Neural progenitor cell (in vitro differentiated cells): ENCODE data around the gene FAF1. TPM values are rescaled to one million over a fixed set of nuclear protein-coding genes. Genes with fewer than 3 reads are reported as not detected.

ENCODE experiments used
- DNase-seq: peaks from one replicate; pipeline ENCODE4 v3.0.0-alpha.2; 2016; ENCODE audit warnings: low spot score
- H2AFZ ChIP-seq: fragments of 200-600 bp; sonication (generic); replicated peaks from 2 replicates; pipeline ENCODE4 v1.6.1; 2016; ENCODE audit warnings: antibody characterized with exemption
- H3F3A ChIP-seq: fragments of 200-600 bp; sonication (generic); 2 replicates; pipeline ENCODE4 v1.6.1; 2016; ENCODE audit warnings: antibody characterized with exemption, low read depth
- H3K27ac ChIP-seq: fragments of 200-600 bp; sonication (generic); 2 replicates; pipeline ENCODE4 v1.5.1; 2016; ENCODE audit warnings: mild to moderate bottlenecking
- H3K27me3 ChIP-seq: fragments of 200-600 bp; sonication (generic); 2 replicates; pipeline ENCODE4 v1.6.1; 2016; ENCODE audit warnings: mild to moderate bottlenecking, moderate library complexity
- H3K36me3 ChIP-seq: fragments of 200-600 bp; sonication (generic); 2 replicates; pipeline ENCODE4 v1.5.1; 2016
- H3K4me1 ChIP-seq: fragments of 200-600 bp; sonication (generic); 2 replicates; pipeline ENCODE4 v1.6.1; 2016; ENCODE audit warnings: mixed run types
- H3K4me2 ChIP-seq: fragments of 200-600 bp; sonication (generic); 2 replicates; pipeline ENCODE4 v1.6.1; 2016
- H3K4me3 ChIP-seq: fragments of 200-600 bp; sonication (generic); 2 replicates; pipeline ENCODE4 v1.5.1; 2016
- H3K79me2 ChIP-seq: fragments of 200-600 bp; sonication (generic); 2 replicates; pipeline ENCODE4 v1.6.1; 2016; ENCODE audit warnings: low read depth
- H3K9ac ChIP-seq: fragments of 200-600 bp; sonication (generic); 2 replicates; pipeline ENCODE4 v1.6.1; 2016
- H3K9me3 ChIP-seq: fragments of 200-600 bp; sonication (generic); 2 replicates; pipeline ENCODE4 v1.5.1; 2016; ENCODE audit warnings: low read depth
- H4K20me1 ChIP-seq: fragments of 200-600 bp; sonication (generic); 2 replicates; pipeline ENCODE4 v1.6.1; 2016; ENCODE audit warnings: low read depth
- H3K27ac Mint-ChIP-seq: 3 replicates; pipeline ENCODE4 v1.8.0; 2021; ENCODE audit warnings: mixed read lengths
- H3K27me3 Mint-ChIP-seq: 2 replicates; pipeline ENCODE4 v1.8.0; 2022; ENCODE audit warnings: low read depth, mild to moderate bottlenecking, inconsistent platforms, moderate library complexity, mixed read lengths; ENCODE audit not compliant: insufficient read depth
- H3K36me3 Mint-ChIP-seq: 3 replicates; pipeline ENCODE4 v1.8.0; 2021; ENCODE audit warnings: mixed read lengths
- H3K4me1 Mint-ChIP-seq: 3 replicates; pipeline ENCODE4 v1.8.0; 2021; ENCODE audit warnings: mixed read lengths
- H3K4me3 Mint-ChIP-seq: 3 replicates; pipeline ENCODE4 v1.8.0; 2021; ENCODE audit warnings: mild to moderate bottlenecking, moderate library complexity, mixed read lengths
- H3K9me3 Mint-ChIP-seq: 3 replicates; pipeline ENCODE4 v1.8.0; 2020; ENCODE audit warnings: mixed read lengths
- EZH2 ChIP-seq: fragments of 200-600 bp; sonication (generic); IDR thresholded peaks from 2 replicates; pipeline ENCODE4 v1.6.1; 2017; ENCODE audit warnings: antibody characterized with exemption, mild to moderate bottlenecking, moderate library complexity
- EZH2phosphoT487 ChIP-seq: fragments of 200-600 bp; sonication (generic); IDR thresholded peaks from 2 replicates; pipeline ENCODE4 v1.6.1; 2017; ENCODE audit warnings: antibody characterized with exemption
- total RNA-seq: library from RNA; depleted of rRNA; stranded (reverse); fragments of >200 nt; gene quantifications from 2 replicates; pipeline ENCODE4 v1.2.3, GENCODE V29; 2015; ENCODE audit warnings: low replicate concordance
- TF ChIP-seq, protein P1 (sequence below): fragments of 200-600 bp; sonication (generic); IDR thresholded peaks from 2 replicates; pipeline ENCODE4 v1.5.1; 2017; ENCODE audit warnings: antibody characterized with exemption, mild to moderate bottlenecking

The FAF1 gene
- total RNA-seq, 1 donor from 2014 or later: 103 TPM

DNA sequence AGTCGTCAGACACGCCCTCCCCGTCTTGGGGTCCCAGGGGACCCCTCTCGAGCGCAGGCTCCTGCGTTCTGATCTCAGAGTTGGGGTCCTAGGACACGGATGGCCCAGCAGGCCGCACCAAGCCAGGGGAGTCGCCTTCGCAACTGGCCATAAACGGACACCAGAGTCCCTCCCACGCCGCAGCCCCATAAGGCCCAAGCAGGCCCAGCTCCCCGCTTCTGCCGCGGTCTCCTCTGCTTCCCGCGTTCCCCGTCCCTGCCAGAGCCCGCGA is 537.5 kb downstream of the FAF1 start:
- Histone ChIP-seq H3K4me2 (peak overlapping the region; percentile 82), H3K27ac (no peak overlapping the region), H4K20me1 (peaks cover 86% of the 10 kb centered on the region), H3K4me1 (peaks cover 29% of the 10 kb centered on the region), H3K27me3 (peaks cover 100% of the 10 kb centered on the region), H3K4me3 (peak overlapping the region; percentile 49), H3K9ac (no peak overlapping the region), H3F3A (peaks cover 43% of the 10 kb centered on the region), H3K79me2 (no peaks in the 10 kb centered on the region), H3K9me3 (no peaks in the 10 kb centered on the region), H3K36me3 (no peaks in the 10 kb centered on the region), H2AFZ (peak overlapping the region; percentile 38)
- Mint-ChIP-seq H3K27me3 (peaks cover 86% of the 10 kb centered on the region), H3K4me1 (peaks cover 41% of the 10 kb centered on the region), H3K36me3 (peaks cover 2% of the 10 kb centered on the region), H3K4me3 (peak overlapping the region; percentile 89), H3K9me3 (peaks cover 2% of the 10 kb centered on the region), H3K27ac (no peak overlapping the region)
- DNase-seq: no peak
- TF ChIP-seq EZH2: no peak
- TF ChIP-seq EZH2phosphoT487: no peak
- TF ChIP-seq, protein P1, sequence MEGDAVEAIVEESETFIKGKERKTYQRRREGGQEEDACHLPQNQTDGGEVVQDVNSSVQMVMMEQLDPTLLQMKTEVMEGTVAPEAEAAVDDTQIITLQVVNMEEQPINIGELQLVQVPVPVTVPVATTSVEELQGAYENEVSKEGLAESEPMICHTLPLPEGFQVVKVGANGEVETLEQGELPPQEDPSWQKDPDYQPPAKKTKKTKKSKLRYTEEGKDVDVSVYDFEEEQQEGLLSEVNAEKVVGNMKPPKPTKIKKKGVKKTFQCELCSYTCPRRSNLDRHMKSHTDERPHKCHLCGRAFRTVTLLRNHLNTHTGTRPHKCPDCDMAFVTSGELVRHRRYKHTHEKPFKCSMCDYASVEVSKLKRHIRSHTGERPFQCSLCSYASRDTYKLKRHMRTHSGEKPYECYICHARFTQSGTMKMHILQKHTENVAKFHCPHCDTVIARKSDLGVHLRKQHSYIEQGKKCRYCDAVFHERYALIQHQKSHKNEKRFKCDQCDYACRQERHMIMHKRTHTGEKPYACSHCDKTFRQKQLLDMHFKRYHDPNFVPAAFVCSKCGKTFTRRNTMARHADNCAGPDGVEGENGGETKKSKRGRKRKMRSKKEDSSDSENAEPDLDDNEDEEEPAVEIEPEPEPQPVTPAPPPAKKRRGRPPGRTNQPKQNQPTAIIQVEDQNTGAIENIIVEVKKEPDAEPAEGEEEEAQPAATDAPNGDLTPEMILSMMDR: no peak

DNA sequence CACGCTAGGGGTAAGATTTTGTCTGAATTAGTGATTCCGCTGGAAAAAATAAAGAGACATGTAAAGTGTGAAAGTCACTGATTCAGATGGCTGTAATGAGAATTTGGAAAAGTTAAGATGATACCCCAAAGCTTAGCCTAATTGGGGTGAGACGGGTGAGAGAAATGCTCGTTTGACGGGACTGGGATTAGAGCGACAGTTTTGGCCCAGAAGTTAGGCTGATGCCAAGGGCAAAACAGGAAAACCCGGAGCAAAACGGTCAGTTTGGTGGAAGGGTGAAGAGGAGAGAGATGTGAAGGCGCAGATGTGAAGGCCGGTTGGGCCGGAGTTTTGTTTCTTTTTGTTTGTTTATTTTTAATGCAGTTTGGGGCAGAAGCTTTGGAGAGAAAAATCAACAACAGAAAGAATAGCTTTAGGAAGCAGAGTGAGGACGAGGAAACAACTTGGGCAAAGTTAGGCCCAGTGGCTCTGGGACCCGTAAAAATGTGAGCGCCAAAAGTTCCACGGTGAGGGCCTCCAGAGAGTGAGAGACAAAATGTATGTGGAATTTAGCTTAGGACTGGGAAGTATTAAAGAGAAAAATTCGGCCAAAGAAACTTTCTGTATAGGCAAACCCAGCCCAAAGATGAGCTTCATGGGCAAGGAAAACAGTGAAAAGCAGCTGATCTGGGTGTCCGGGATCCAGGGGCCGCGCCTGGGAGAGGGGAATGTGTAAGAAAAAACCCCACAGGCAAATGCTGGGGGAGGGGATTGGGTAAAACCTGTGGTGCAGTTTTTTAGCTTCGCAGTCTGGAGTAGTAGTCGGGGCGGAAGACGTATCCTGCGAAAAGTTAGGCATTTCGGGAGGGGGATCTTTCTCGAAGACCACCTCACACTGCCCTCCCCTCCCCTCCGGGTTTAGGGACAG is 538.0 kb downstream of the FAF1 start:
- H3K27ac Mint-ChIP-seq: no peak overlapping the region
- H3K36me3 Mint-ChIP-seq: peaks cover 2% of the 10 kb centered on the region
- no peak overlapping the region for H3K27ac ChIP-seq
- peak overlapping the region; percentile 82 for H3K4me2 ChIP-seq
- no peaks in the 10 kb centered on the region for H3K79me2 ChIP-seq
- peaks cover 39% of the 10 kb centered on the region for H3K4me1 Mint-ChIP-seq
- peak overlapping the region; percentile 49 for H3K4me3 ChIP-seq
- TF ChIP-seq EZH2phosphoT487: peak; percentile 48
- peak; percentile 84 for TF ChIP-seq EZH2
- TF ChIP-seq, protein P1: no peak
- peak; percentile 43 for DNase-seq
- H3K36me3 ChIP-seq: no peaks in the 10 kb centered on the region
- peaks cover 42% of the 10 kb centered on the region for H3F3A ChIP-seq
- H3K9me3 ChIP-seq: no peaks in the 10 kb centered on the region
- no peak overlapping the region for H2AFZ ChIP-seq
- peaks cover 85% of the 10 kb centered on the region for H3K27me3 Mint-ChIP-seq
- no peak overlapping the region for H3K9ac ChIP-seq
- no peaks in the 10 kb centered on the region for H3K9me3 Mint-ChIP-seq
- H4K20me1 ChIP-seq: peaks cover 83% of the 10 kb centered on the region
- H3K27me3 ChIP-seq: peaks cover 100% of the 10 kb centered on the region
- H3K4me3 Mint-ChIP-seq: peak overlapping the region; percentile 89
- H3K4me1 ChIP-seq: peaks cover 29% of the 10 kb centered on the region

DNA sequence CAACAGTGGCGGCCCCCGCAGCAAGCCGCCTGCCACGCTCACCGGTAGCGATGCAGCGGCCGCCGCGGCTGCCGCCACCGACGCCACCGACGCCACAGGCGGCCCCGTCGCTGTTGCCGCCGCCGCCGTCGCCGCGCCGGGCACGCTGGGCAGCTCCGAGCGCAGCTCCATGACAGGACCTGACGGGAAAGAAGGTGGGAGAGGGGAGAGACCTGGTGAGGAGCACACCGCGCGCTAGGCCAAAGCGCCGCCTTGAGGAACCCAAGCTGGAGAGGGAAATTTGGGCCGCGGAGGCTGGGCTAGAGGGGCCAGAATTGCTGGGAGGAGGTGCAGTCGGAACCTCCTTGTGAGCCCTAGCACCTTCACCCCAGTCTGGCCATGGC is 538.7 kb downstream of the FAF1 start:
- Mint-ChIP-seq H3K36me3 (peaks cover 2% of the 10 kb centered on the region), H3K4me3 (peak overlapping the region; percentile 89), H3K27ac (no peak overlapping the region), H3K27me3 (peaks cover 85% of the 10 kb centered on the region), H3K9me3 (no peaks in the 10 kb centered on the region), H3K4me1 (peaks cover 45% of the 10 kb centered on the region)
- no peaks in the 10 kb centered on the region for H3K36me3 ChIP-seq
- TF ChIP-seq, protein P1: no peak
- TF ChIP-seq EZH2phosphoT487 (peak; percentile 91), EZH2 (peak; percentile 89)
- no peak for DNase-seq
- peaks cover 100% of the 10 kb centered on the region for H3K27me3 ChIP-seq
- H2AFZ ChIP-seq: peak overlapping the region; percentile 73
- peaks cover 83% of the 10 kb centered on the region for H4K20me1 ChIP-seq
- H3K79me2 ChIP-seq: no peaks in the 10 kb centered on the region
- peak overlapping the region; percentile 62 for H3K4me2 ChIP-seq
- no peaks in the 10 kb centered on the region for H3K9me3 ChIP-seq
- peak overlapping the region; percentile 36 for H3K4me3 ChIP-seq
- H3F3A ChIP-seq: peaks cover 46% of the 10 kb centered on the region
- no peak overlapping the region for H3K27ac ChIP-seq
- no peak overlapping the region for H3K9ac ChIP-seq
- peaks cover 30% of the 10 kb centered on the region for H3K4me1 ChIP-seq
